SK-N-SH treated with all-trans-retinoic acid at 6 μM for 48 hours (cell line): ENCODE measurements around the gene C11orf21.

Experiments used
- ATAC-seq: fragments of 200-7000 bp; cut with Tn5 transposase; 3 replicates; pipeline ENCODE4 v1.9.1; 2020; ENCODE audit warnings: mild to moderate bottlenecking, moderate library complexity
- ARNTL ChIP-seq: fragments of 450-650 bp; formaldehyde crosslinking; IDR thresholded peaks from 2 replicates; pipeline ENCODE4 v1.5.0; 2020; ENCODE audit warnings: low read depth, mild to moderate bottlenecking, moderate library complexity, borderline replicate concordance
- BACH2 ChIP-seq: fragments of 250-450 bp; sonication (Bioruptor Pico); IDR thresholded peaks from 2 replicates; pipeline ENCODE4 v1.9.0; 2021; ENCODE audit warnings: mild to moderate bottlenecking, borderline replicate concordance
- CSDC2 ChIP-seq: fragments of 250-450 bp; sonication (Bioruptor Pico); IDR thresholded peaks from 2 replicates; pipeline ENCODE4 v1.5.0; 2020; ENCODE audit warnings: mild to moderate bottlenecking, moderate library complexity
- CSRNP3 ChIP-seq: fragments of 250-450 bp; sonication (Bioruptor Pico); IDR thresholded peaks from 2 replicates; pipeline ENCODE4 v1.5.1; 2021; ENCODE audit warnings: mild to moderate bottlenecking, moderate library complexity
- ESRRG ChIP-seq: fragments of 250-450 bp; sonication (Bioruptor Pico); IDR thresholded peaks from 2 replicates; pipeline ENCODE4 v1.6.1; 2021; ENCODE audit warnings: mild to moderate bottlenecking
- GLIS3 ChIP-seq: fragments of 250-450 bp; sonication (Bioruptor Pico); IDR thresholded peaks from 2 replicates; pipeline ENCODE4 v1.5.0; 2020; ENCODE audit warnings: mild to moderate bottlenecking, moderate library complexity
- OSR1 ChIP-seq: fragments of 250-450 bp; sonication (Bioruptor Pico); IDR thresholded peaks from 2 replicates; pipeline ENCODE4 v1.8.0; 2022; ENCODE audit warnings: moderate library complexity, mild to moderate bottlenecking, inconsistent platforms
- PATZ1 ChIP-seq: fragments of 250-450 bp; sonication (Bioruptor Pico); IDR thresholded peaks from 2 replicates; pipeline ENCODE4 v1.8.0; 2020; ENCODE audit warnings: mild to moderate bottlenecking, moderate library complexity, borderline replicate concordance
- POU6F1 ChIP-seq: fragments of 250-450 bp; sonication (Bioruptor Pico); IDR thresholded peaks from 2 replicates; pipeline ENCODE4 v1.8.0; 2021; ENCODE audit warnings: low read depth, mild to moderate bottlenecking, moderate library complexity, borderline replicate concordance
- PPARA ChIP-seq: fragments of 250-450 bp; sonication (Bioruptor Pico); IDR thresholded peaks from 2 replicates; pipeline ENCODE4 v1.5.0; 2020; ENCODE audit warnings: mild to moderate bottlenecking, borderline replicate concordance
- RARB ChIP-seq: fragments of 250-450 bp; sonication (Bioruptor Pico); IDR thresholded peaks from 2 replicates; pipeline ENCODE4 v1.8.0; 2021; ENCODE audit warnings: mild to moderate bottlenecking, moderate library complexity
- SNAI2 ChIP-seq: fragments of 250-450 bp; sonication (Bioruptor Pico); IDR thresholded peaks from 2 replicates; pipeline ENCODE4 v1.5.0; 2020; ENCODE audit warnings: mild to moderate bottlenecking, moderate library complexity
- TCF4 ChIP-seq: fragments of 250-450 bp; sonication (Bioruptor Pico); IDR thresholded peaks from 2 replicates; pipeline ENCODE4 v1.8.0; 2021; ENCODE audit warnings: mild to moderate bottlenecking, moderate library complexity, borderline replicate concordance
- TSHZ2 ChIP-seq: fragments of 250-450 bp; sonication (Bioruptor Pico); IDR thresholded peaks from 2 replicates; pipeline ENCODE4 v1.5.0; 2020; ENCODE audit warnings: mild to moderate bottlenecking, moderate library complexity
- ZC3H10 ChIP-seq: fragments of 250-450 bp; sonication (Bioruptor Pico); IDR thresholded peaks from 2 replicates; pipeline ENCODE4 v1.5.1; 2021; ENCODE audit warnings: mild to moderate bottlenecking, moderate library complexity
- ZFP3 ChIP-seq: fragments of 250-450 bp; sonication (Bioruptor Pico); IDR thresholded peaks from 2 replicates; pipeline ENCODE4 v1.5.0; 2020; ENCODE audit warnings: mild to moderate bottlenecking, moderate library complexity
- ZFP30 ChIP-seq: fragments of 450-650 bp; formaldehyde crosslinking; IDR thresholded peaks from 2 replicates; pipeline ENCODE4 v1.5.0; 2022; ENCODE audit warnings: mild to moderate bottlenecking, moderate library complexity
- ZNF565 ChIP-seq: fragments of 450-650 bp; formaldehyde crosslinking; conservative IDR thresholded peaks from 2 replicates; pipeline ENCODE4 v1.5.0; 2020; ENCODE audit warnings: low read depth, mild to moderate bottlenecking, moderate library complexity
- ZNF70 ChIP-seq: fragments of 450-650 bp; formaldehyde crosslinking; IDR thresholded peaks from 2 replicates; pipeline ENCODE4 v1.5.0; 2020; ENCODE audit warnings: mild to moderate bottlenecking, moderate library complexity
- ZNF8 ChIP-seq: fragments of 450-650 bp; formaldehyde crosslinking; IDR thresholded peaks from 2 replicates; pipeline ENCODE4 v1.5.0; 2020; ENCODE audit warnings: mild to moderate bottlenecking, moderate library complexity

C11orf21 gene

GRCh38 chr11:2346014-2346413 lies 44.3 kb upstream of the C11orf21 start (continued):
- TF ChIP-seq PATZ1 (CRISPR knock-in tag) = no peak

- ATAC-seq = no peak
- no peak for TF ChIP-seq POU6F1 (CRISPR knock-in tag)
- TF ChIP-seq BACH2 (CRISPR knock-in tag) = no peak
- TF ChIP-seq ZNF565 (CRISPR knock-in tag) = no peak
- TF ChIP-seq ZC3H10 (CRISPR knock-in tag) = no peak
- TF ChIP-seq TCF4 (CRISPR knock-in tag) = no peak
- no peak for TF ChIP-seq ZFP3 (CRISPR knock-in tag)
- no peak for TF ChIP-seq TSHZ2
Measured at GRCh38 chr11:2345050-2345449, 43.3 kb upstream of the C11orf21 start.

GRCh38 chr11:2343502-2343901 lies 41.8 kb upstream of the C11orf21 start:
- ATAC-seq = no peak

More at GRCh38 chr11:2343502-2343901, 41.8 kb upstream of the C11orf21 start:
- TF ChIP-seq ZNF565 (CRISPR knock-in tag) (no peak), ARNTL (CRISPR knock-in tag) (no peak), GLIS3 (CRISPR knock-in tag) (no peak), ZNF70 (CRISPR knock-in tag) (no peak), CSDC2 (CRISPR knock-in tag) (no peak), POU6F1 (CRISPR knock-in tag) (no peak), ESRRG (CRISPR knock-in tag) (no peak), SNAI2 (CRISPR knock-in tag) (no peak), RARB (CRISPR knock-in tag) (no peak), ZNF8 (CRISPR knock-in tag) (no peak), ZFP3 (CRISPR knock-in tag) (no peak), PATZ1 (CRISPR knock-in tag) (no peak), ZFP30 (no peak), TCF4 (CRISPR knock-in tag) (no peak), PPARA (no peak), OSR1 (CRISPR knock-in tag) (no peak), CSRNP3 (CRISPR knock-in tag) (no peak)
